NCI-H146 (cell line): Measurements from ENCODE around the gene NUAK2.
"Not testable (repeated sequence)": the region's sequence is repeated elsewhere in the genome, so short reads cannot be mapped to it uniquely, and the experiment has no call there.

Experiments
- DNase-seq: peaks from one replicate; lab custom pipeline; 2025; lab: John Stamatoyannopoulos, UW

The NUAK2 gene

DNA sequence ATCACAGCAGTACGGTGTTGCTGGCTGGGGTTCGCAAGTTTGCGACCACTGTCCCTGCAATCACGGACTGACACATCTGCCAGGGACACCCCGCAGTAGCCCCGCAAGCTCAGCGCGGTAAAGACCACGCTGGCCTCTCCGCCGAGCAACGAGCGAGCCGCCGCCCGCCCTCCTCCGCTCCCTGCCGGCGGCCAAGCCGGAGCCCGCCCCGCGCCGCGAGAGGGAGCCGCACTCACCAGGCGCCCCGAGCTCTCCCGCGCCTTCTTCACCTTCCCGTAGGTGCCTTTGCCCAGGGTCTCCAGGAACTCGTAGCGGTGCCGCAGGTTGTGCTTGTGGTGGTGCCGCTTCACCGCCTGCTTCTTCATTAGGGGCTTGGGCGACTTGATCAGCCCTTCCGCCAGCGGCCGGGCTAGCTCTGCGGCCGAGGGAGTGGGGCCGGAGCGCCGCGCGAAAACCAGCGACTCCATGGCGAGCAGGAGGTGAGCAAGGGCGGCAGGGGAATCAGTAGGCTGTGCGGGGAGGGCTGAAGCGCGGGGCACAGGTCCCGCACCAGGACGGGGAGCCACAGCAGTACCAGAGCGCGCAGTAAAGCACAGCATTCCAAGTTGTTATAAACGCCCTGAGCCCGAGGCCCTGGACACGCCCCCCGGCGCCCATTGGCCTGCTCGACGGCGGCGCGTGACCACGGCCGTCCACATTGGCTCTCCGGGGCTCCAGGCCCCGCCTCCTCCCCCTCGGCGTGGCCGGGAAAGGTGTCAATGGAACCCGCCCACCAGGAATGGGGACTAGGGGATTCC lies at the start of gene NUAK2:
Gene NUAK2, minus strand, starts transcription at position 584 of the 797 bp plus-strand sequence. Its CDS starts 117 bp downstream, at position 467.
- peak; percentile 92 for DNase-seq

DNA sequence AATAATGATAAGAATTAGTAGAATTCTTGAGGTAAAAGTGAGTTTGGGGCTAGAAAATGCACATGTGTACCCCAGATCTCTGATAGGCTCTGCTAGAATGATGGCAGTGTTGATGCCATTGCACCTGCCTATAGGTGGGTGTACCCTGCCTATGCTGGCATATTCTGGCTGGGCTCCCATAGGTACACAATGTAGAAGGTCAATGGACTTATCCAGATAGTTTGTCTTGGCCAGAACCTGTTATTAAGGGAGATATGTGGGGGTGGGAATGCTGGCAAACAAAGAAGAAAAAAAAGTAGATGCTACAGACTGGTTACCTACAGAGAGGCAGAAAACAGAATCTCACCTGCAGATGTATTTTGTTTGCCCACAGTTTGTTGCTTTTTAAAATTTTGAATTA lies 49.2 kb upstream of the NUAK2 start:
- DNase-seq, result peak; percentile 77

DNA sequence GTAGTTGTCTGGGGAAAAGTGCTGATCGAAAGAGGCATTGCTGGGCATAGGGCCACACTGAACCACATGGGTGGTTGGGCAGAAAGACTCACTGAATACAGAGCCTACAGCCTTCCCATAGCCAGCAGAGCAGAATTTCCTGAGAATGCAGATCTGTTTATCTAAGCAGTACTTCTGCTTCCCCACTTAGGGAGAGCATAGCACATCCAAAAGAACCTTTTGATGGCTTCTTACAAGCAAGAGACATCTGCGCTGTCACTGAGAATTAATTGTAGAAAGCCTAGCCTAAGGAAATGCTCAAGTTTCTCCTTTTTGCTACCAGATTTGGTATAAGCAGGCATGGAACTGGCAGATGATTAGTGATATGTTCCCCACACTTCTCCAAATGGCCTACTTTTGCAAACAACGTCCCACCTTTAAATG lies 48.2 kb upstream of the NUAK2 start:
- DNase-seq, result no peak

DNA sequence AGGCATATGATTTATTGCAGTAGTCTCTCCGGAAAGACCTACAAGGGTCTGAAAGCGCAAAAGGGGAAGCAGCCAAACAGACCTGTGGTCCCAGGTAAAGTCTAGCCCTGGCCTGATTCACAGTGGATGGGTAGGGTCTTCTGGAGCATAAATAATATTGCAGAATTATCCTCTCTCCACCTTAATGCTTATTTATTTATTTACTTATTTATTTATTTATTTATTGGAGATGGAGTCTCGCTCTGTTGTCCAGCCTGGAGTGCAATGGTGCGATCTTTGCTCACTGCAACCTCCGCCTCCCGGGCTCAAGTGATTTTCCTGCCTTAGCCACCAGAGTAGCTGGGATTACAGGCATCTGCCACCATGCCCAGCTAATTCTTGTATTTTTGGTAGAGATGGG lies 46.9 kb upstream of the NUAK2 start:
- no peak for DNase-seq

DNA sequence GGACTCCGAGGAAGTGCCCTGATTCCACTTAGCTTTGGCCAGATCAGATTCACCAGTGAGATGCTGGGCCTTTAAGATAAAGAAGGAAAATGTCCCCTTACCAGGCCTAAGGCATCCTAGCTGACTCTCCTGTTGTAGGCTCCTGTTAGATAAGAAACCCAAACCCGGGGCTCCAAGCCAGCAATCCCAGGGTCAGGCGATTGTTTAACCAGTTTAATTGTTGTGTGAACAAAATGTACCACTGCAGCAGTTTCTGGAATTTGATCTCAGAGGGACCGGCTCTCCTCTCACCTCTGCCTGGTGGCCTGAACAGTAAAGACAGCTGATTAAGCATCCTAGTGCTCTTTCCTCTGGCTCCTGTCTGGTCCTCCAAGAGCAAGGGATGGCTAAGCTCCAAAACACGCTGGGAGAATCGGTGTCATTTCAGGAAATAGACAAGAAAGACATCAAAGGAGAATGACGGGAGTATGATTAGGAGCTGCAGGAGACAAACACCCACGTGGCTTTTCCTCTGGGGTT lies 44.5 kb upstream of the NUAK2 start:
- DNase-seq, result peak; percentile 82

DNA sequence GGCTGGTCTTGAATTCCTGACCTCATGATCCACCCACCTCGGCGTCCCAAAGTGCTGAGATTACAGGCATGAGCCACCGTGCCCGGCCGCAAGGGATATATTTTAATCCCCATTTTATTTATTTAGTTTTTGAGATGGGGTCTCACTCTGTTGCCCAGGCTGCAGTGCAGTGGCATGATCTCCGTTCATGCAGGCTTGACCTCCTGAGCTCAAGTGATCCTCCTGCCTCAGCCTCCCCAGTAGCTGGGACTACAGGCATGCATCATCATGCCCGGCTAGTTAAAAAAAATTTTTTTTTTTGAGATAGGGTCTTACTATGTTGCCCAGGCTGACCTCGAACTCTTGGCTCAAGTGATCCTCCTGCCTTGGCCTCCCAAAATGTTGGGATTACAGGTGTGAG lies 43.5 kb upstream of the NUAK2 start:
- DNase-seq, result not testable (repeated sequence)

DNA sequence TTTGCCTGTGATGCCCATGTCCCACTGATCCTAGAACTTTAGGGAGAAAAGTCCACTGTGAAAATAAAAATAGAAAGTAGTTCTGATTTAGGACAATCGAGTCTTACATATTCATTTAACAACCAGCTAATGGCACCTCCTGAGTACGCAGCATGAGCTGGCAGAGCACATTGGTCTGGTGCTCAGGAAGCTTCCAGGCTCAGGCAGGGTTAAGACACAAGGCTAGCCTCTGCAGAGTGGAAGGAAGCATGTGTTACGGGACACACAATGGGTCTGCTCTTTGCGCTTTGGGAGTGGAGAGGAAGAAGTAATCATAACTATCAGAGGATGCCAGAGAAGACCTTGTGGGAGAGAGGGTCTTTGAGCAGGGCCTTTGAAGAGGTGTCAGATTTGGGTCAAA lies 39.3 kb upstream of the NUAK2 start:
- no peak for DNase-seq

DNA sequence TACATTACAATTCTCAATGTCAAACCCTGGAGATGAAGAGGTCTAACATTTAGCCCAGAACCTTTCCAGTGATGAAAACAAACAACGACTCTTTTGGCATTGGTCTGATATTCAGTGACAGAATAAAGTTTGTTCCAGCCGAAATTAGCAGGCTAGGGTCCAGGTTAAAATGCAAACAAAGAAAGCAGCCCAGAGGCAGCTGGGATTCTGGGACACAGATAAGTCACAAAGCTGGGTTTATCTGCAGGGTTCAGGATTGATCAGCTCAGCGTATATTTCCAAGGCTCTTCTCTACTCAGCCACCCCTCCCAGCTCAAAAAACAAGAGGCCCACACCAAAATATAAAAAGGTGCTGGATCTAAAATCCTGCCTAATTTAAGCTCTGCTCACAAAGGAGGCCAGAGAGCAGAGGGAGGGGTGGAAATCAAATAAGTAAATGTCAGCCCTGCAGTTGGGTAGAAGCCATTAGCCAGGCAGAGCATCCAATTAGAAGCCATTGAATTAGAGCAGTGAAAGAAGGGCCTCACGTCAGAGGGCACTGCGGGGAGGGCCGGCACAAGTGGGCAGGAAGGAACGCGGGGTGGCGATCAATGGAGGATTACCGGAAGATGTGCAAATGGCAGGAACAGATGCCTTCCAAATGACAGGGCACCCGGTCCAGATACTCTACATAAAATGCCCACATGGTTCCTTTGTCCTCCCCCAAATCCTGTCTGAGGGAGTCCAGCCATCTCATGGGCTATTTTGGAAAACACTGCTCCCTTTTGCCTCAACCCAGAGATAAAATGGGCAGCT lies 38.4 kb upstream of the NUAK2 start:
- peak; percentile 82 for DNase-seq

DNA sequence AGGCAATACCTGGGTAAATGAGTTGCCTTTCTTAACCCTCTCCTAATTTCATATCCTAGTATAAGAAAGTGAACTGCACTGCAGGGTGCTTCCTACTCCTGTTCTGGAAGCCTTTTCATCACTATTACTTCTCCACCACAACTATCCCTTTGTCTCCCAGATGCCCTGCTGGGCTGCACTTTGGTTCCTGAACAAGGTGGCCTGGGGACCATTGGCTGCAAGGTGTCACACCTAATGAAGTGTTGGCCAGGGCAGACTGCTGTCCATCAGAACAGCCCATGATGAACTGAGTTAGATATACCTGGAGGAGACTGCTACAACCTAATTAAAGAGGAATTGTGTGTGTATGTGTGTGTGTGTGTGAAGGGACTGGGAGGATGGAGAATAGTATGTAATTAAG lies 37.0 kb upstream of the NUAK2 start:
- DNase-seq, result peak; percentile 20

DNA sequence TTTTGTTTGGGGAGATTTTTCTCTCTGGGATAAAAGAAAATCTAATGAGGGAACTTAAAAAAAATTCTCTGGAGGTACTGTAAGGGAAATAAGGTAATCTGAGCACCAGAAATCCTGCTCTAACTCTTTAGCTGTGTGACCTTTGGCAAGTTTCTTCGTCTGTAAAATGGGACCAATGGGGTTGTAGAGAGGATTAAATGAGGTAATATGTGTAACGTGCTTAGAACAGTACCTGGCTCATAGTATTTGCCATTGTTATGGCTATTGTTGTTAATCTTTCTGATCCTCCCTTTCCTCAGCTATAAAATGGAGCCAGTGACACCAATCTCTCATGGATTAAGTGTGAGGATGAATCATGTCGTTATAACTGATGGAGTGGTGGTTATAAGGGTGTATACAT lies 36.0 kb upstream of the NUAK2 start:
- DNase-seq, result no peak

DNA sequence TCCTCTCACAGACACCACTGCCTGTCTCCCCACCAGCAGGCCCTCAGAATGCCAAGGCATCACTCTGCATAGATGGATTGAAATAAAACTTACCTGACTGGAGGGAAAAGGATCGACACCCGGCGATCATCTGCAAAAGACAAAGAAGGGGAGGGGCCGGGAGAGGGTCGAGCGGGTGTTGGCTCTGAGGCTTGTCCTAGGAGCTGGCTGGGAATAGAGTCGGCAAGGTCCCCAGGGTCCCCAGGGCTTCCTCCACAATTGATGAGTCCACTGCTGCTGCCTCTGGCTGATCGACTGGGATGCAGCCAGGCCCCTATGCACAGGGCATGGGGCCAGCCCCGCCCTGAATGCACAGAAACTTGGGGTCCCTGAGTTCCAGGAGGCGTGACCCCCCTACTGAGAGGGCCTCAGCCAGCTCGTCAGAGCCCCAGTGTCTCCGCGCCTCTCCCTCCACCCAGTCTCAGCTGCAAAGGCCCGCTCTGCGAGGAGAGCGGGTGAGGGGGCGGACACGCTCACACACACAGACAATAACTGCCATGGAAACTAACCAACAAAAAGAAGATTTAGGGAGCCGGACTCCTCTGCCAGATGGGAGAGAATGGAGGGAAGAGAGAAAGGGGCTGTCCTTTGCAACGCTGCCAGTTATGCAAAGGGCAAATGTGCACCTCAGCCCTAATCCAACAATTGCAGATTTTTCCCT lies 35.0 kb upstream of the NUAK2 start, which contains the start of gene KLHDC8A:
Gene KLHDC8A, minus strand, starts transcription at position 483 of the 700 bp plus-strand sequence. CDS start 13,318 bp downstream, outside the sequence.
- no peak for DNase-seq

DNA sequence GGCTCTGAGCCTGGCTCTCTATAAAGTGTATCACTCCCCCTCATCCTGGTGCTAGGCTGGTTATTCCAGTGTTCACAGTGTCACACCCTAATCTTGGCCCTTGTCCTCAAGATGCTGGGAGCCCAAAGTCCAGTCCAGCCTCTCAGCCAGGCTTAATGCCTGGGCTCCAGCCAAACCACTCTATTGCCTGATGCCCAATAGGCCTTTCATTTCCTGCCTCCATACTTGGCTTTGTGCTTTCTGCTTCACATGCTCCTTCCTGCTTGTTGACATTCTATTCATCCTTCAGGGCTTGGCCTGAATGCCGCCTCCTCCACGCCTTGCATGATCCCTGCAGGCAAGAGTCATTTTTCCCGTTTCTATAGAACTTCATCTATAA lies 33.5 kb upstream of the NUAK2 start:
- DNase-seq, result no peak

DNA sequence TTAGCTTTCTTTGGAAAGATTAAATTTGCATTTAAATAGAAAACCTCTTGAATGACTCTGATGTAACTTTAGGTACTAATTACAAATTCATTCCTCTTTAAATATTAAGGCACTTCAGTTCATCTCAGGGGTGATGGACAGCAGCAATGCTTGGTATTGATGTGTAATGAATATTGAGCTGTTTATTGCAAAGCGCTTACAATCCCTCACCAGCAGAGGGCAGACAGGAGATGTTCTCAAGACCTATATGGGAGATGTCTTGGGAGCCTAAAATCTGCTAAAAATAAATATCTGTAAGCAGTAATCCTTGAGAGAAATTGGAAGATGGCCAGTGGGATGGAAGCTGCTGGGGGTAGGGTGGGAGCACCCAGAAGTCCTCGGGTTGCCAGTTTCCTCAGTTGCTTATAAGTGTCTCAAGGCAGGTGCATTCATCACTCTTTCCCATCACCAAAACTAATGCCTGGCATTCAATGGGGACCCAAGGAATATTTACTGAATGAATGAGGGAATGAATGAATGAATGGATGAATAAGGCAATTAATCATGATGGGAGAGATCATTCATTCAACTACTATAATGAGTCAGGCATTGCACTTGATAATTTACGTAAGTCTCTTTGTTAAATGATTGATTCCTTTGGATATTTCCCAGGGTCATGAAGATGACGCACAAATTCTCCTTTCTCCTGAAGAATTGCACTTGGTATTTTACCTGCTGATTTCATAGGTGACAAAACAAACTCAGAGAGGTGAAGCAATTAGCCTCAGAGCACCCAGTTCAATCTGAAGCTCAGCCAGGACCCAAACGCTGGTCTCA lies 32.9 kb upstream of the NUAK2 start:
- peak; percentile 71 for DNase-seq

DNA sequence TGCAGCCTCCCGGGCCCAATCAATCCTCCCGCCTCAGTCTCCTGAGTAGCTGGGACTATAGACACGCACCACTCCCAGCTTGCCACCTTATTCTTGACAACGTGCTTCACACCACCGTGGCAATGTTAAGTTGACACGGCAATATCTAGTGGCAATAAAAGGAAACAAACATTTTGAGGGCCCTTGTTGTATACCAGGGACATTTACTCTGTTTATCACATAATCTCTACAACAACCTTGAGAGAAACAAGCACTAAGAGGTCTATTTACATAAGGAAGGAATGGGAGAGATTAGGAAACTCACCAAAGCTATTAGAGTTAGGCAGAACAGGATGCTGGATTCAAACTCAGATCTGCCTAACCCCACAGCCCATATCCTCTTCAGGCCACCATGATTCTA lies 32.1 kb upstream of the NUAK2 start:
- DNase-seq, result no peak

DNA sequence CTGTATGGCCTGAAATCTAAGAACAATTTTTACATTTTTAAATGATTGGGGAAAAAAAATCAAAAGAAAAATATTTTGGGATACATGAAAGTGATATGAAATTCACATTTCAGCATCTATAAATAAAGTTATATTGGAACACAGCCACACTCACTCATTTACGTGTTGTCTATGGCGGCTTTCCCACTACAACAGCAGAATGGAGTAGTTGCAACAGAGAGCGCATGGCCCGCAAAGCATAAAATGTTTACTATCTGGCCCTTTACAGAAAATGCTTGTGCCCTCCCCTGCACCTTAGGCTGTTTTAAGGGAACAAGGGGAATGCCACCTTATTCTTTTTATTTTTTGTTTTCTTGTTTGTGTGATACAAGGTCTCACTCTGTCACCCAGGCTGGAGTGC lies 31.6 kb upstream of the NUAK2 start:
- no peak for DNase-seq

DNA sequence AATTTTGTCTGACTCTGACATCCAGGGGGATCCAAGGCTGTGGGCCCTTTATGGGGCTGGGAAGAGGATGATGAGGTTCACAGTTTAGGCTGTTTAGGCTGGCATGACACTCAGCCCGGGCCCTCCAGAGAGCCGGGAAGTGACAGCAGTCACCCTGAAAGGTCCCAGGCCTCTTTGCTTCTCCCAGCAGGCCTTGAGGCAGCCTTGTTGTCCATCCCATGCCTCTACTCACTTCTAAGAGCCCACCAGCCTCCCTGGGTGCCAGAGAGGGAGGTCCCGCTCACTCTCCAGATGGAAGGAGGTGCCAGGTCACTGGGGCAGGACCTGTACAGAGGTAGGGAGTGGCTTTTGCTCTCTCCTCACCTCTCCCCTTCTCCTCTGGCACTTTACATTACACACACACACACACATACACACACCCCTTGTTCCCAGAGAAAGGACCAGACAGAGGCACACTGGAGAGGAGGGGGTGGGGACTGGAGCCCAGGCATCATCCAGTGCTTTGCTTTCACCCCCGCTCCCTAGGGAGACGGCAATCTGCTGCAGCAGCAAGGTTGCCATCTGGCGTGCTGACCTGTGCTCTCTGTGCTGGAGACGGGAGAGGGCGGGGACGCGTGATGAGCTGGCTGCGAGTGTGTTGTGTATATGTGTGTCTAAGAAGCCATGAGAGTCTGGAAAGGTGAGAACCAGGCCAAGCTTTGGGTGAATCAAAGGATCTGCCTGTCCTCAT lies 30.6 kb upstream of the NUAK2 start:
- DNase-seq, result peak; percentile 77

DNA sequence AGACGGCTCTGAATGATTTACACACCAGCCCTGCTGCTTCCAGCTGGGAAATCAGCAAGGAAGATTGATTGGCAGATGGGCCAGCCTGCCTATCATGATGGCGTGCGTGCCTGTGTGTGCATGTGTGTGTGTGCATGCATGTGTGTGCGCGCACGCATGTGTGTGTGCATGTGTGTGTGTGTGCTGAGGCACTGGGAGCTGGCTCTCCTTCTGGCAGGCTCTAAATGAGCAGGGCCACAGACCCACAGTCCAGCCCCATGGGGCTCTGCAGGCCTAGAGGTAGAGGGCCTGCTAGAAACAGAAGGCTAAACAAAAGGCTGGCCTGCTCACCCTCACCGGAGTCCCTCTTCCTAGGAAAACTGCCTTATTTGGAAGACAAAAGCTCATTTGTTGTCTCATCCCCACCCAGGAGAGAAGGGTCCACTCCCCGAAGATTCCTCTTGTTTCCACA lies 29.2 kb upstream of the NUAK2 start:
- DNase-seq, result peak; percentile 48

DNA sequence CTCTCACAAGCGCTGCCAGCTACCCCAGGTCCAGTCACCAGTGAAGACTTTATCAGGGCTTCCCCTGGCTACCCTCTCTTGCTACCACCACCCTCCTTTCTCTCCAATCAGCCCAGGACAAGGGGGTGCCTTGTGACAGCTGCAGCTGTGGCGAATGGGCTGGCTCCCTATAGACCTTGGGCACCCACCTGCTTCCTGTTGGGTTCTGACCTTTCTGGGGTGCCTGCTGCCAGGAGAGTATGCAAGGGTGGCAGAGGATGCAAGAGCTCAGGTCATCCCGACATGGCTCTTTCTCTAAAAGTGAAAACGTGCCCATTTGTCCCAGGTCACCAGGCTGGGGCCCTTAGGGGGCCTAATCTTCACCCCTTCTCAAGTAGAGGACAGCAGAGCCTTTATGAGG lies 28.6 kb upstream of the NUAK2 start:
- DNase-seq, result no peak

DNA sequence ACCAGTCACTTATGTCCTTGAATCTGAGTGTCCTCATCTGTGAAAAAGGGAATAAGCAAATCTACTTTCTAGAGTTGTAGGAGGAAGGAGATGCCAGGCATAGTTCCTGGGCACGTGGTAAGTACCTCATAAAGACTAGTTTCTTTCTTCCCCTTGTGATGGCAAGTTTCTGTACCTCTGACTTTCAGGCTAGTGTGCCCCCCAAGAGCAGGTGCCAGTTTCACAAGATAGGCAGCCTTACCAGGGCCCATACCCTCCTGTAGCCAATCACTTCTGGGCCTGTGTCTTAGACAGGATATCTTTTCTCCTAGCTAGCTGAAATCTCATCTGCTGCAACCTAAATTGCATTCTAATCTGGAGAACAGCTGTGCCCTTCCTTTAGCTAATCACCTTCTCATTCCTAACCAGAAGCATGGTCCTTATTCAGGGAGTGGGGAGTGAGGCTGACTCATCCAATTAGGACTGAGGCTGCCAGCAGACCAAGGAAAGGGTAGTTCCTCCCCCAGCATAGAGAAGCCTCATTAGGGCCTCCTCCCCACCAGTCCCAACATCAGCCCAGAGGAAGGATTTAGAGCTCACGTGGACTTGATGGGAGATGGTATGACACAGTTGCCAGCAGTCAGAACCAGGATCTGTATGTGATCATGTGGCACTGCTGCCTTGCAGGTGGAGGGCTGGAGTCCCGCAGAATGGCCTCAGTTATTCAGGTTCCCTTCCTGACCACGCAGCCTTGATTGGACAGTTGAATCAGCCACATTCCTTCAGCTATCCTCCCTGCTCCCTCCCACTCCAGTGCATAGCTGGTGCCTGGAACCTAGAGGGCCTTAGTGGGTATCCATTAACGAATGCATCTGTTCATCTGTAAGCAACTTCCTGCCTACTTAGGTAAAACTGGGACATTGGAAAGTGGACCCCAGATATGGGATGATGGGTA lies 27.3 kb upstream of the NUAK2 start:
- no peak for DNase-seq
